Gastroesophageal sphincter (tissue), 4 donors: ENCODE data around the gene HAUS3. TPM values are rescaled to one million over a fixed set of nuclear protein-coding genes. Genes with fewer than 3 reads are reported as not detected.
"Not testable (repeated sequence)": the region's sequence is repeated elsewhere in the genome, so short reads cannot be mapped to it uniquely, and the experiment has no call there.

Source experiments
- ATAC-seq: fragments of 150-250 bp; one replicate; pipeline ENCODE4 v1.9.1; 2016; ENCODE audit warnings: mild to moderate bottlenecking, moderate library complexity
- H3K27ac ChIP-seq, 4 donors: fragments of 200-600 bp; sonication (generic) in 3 of 4; 1 replicate in 3 of 4; 2 replicates in 1 of 4; pipeline ENCODE4 v1.5.1; 2016 to 2019
- H3K27me3 ChIP-seq: fragments of 200-600 bp; sonication (generic); one replicate; pipeline ENCODE4 v1.5.1; 2019
- H3K36me3 ChIP-seq, 2 donors: fragments of 200-600 bp; sonication (generic); one replicate each; pipeline ENCODE4 v1.5.1; 2019; ENCODE audit warnings: control low read depth in 1 of 2
- H3K4me1 ChIP-seq, 3 donors: fragments of 200-600 bp; sonication (generic); 1 replicate in 2 of 3; 2 replicates in 1 of 3; pipeline ENCODE4 v1.5.1; 2016 to 2019; ENCODE audit warnings: control low read depth in 2 of 3
- H3K4me3 ChIP-seq, 2 donors: fragments of 200-600 bp; sonication (generic); one replicate each; pipeline ENCODE4 v1.5.1; 2019; ENCODE audit warnings: mild to moderate bottlenecking in 1 of 2, moderate library complexity in 1 of 2
- H3K9me3 ChIP-seq, 3 donors: fragments of 200-600 bp; sonication (generic); one replicate each; pipeline ENCODE4 v1.5.1; 2017 to 2019; ENCODE audit warnings: control low read depth in 2 of 3
- EP300 ChIP-seq: sonication (generic); formaldehyde crosslinking; IDR thresholded peaks from one replicate; pipeline ENCODE4 v1.6.1; 2017; ENCODE audit warnings: antibody characterized with exemption, mild to moderate bottlenecking
- POLR2A ChIP-seq, 2 donors: fragments of 450-650 bp; IDR thresholded peaks; one replicate each; pipeline ENCODE4 v1.6.1; 2017; ENCODE audit warnings: antibody characterized with exemption in 2 of 2, mild to moderate bottlenecking in 2 of 2, moderate library complexity in 1 of 2
- POLR2AphosphoS5 ChIP-seq: sonication (generic); formaldehyde crosslinking; IDR thresholded peaks from one replicate; pipeline ENCODE4 v1.6.1; 2017; ENCODE audit warnings: antibody characterized with exemption
- WGBS, 2 donors: methylation state at CpG; one replicate each; pipeline ENCODE4 v1.1.5; 2018; ENCODE audit warnings: low coverage in 1 of 2; 5-methylcytosine and 5-hydroxymethylcytosine counted together
- total RNA-seq, 4 donors: library from RNA; depleted of rRNA; stranded (reverse); fragments of >200 nt; gene quantifications; one replicate each; pipeline ENCODE4 v1.1.0, GENCODE V29; 2016
- TF ChIP-seq, protein P1 (sequence below), 4 experiments: fragments of 200-600 bp in 2 of 4; fragments of 450-650 bp in 2 of 4; sonication (generic) in 1 of 4; IDR thresholded peaks; one replicate each; pipeline ENCODE4 v1.5.1; 2017 to 2019; ENCODE audit warnings: antibody characterized with exemption in 4 of 4, mild to moderate bottlenecking in 2 of 4, moderate library complexity in 2 of 4

The HAUS3 gene
- total RNA-seq, 4 donors from 2014 or later = 10.0 to 16.3 (median 12.7) TPM

DNA sequence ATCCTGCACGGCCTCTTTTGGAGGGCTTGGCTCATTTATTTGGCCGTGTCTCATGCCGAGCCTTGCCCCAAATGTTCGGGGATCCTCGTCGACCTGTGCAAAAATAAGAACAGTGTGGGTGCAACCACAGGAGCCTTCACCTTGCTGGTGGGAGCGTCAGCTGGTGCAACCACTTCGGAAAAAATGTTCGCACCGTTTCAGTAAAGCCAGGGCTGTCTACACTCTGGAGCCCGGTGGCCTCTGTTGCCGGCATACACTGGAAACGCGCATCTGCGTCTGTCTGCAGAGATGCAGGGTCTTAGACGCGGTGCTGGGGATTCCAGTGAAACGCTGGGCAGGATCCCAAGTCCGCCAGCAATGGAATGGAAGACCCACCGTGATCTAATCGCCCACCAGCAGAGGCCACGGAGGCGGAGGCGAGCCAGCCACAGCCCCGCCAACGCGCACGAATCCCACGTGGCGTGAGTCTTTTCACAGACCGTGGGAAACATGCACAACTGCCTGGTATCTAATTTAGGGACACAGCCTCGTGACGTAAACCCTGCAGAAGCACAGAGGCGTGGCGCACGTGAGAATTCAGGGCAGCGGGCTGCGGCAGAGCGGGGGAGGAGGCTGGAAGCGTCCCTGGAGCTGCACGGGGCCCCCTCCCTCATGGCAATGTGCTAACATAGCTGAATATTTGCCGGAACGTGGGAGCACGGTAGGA is 33.8 kb upstream of the HAUS3 start:
- 97% methylated on average over 13 of the region's 44 CpGs; no CpG with 5 or more reads in 1 of the 2 donors for whole genome bisulfite sequencing, 2 donors
- ATAC-seq = no peak

DNA sequence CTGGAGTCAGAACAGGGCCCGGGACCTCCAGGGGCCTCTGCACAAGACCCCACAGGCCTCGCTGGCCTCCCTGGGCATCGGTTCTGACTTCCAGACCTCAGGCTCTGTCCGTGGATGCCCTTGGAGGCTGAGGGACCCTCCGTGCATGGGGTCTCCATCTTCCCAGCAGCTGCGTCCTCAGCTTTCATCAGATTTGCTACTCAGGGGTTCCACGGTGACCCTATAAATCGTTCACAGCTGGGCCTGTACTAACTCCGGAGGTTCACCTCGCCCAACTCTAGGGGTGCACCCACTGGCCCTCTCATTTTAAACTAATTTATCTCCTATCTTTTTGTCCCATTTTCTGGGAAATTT is 33.1 kb upstream of the HAUS3 start:
- ATAC-seq, H3K4me3 ChIP-seq, H3K9me3 ChIP-seq, H3K27me3 ChIP-seq, H3K4me1 ChIP-seq, H3K27ac ChIP-seq: not testable (repeated sequence)
- WGBS, 2 donors = 87 to 96% methylated on average over 4 to 6 of the region's 10 CpGs
- peaks cover 0 to 20% of the 10 kb centered on the region in 2 donors for H3K36me3 ChIP-seq

More for the DNA sequence above, 33.8 kb upstream of the HAUS3 start:
- no peak for TF ChIP-seq EP300
- TF ChIP-seq, protein P1, sequence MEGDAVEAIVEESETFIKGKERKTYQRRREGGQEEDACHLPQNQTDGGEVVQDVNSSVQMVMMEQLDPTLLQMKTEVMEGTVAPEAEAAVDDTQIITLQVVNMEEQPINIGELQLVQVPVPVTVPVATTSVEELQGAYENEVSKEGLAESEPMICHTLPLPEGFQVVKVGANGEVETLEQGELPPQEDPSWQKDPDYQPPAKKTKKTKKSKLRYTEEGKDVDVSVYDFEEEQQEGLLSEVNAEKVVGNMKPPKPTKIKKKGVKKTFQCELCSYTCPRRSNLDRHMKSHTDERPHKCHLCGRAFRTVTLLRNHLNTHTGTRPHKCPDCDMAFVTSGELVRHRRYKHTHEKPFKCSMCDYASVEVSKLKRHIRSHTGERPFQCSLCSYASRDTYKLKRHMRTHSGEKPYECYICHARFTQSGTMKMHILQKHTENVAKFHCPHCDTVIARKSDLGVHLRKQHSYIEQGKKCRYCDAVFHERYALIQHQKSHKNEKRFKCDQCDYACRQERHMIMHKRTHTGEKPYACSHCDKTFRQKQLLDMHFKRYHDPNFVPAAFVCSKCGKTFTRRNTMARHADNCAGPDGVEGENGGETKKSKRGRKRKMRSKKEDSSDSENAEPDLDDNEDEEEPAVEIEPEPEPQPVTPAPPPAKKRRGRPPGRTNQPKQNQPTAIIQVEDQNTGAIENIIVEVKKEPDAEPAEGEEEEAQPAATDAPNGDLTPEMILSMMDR (IDR thresholded peaks at IDR 0.05) = no peak
- TF ChIP-seq POLR2AphosphoS5 = no peak
- TF ChIP-seq POLR2A (IDR thresholded peaks at IDR 0.05) = no peak
- Histone ChIP-seq H3K36me3 (peaks cover 0 to 14% of the 10 kb centered on the region in 2 donors), H3K27ac (no peak overlapping the region), H3K27me3 (no peaks in the 10 kb centered on the region), H3K4me3 (no peak overlapping the region), H3K4me1 (no peaks in the 10 kb centered on the region), H3K9me3 (no peaks in the 10 kb centered on the region)

DNA sequence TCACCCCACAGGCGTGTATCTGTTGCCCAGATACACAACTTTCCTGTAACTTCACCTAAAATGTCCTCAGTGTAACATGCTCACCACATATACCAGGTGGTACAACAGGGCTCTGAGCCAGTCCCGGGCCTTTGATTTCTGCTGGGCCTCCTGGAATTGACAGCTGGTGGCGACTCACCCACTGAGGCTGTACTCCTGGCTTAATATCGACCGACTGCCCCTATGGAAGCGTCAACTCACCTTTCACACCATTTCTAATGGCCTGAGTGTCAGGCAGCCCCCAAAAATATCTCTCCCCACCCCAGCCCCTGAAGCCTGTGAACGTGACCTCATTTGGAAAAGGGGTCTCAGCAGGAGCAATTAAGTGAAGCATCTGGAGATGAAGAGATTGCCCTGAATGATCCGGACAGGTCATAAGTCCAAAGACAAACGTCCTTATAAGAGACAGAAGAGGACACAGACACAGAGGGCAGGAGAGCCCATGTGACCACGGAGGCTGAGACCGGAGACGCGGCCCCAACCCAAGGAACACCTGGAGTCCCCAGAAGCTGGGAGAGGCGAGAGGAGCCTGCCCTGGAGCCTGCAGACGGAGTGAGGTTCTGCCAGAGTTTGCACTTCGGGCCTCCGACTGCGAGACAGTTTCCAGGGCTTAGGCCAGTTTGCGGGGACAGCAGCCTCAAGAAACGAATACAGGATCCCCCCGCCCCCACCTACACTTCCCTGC is 32.6 kb upstream of the HAUS3 start:
- WGBS, 2 donors = 58% methylated on average over 4 of the region's 21 CpGs; no CpG with 5 or more reads in 1 of the 2 donors
- no peak overlapping the region for H3K27ac ChIP-seq
- H3K9me3 ChIP-seq = no peaks in the 10 kb centered on the region
- TF ChIP-seq EP300 = no peak
- no peak for TF ChIP-seq POLR2AphosphoS5
- TF ChIP-seq, protein P1 (IDR thresholded peaks at IDR 0.05) = no peak
- no peak for TF ChIP-seq POLR2A (IDR thresholded peaks at IDR 0.05)
- H3K4me3 ChIP-seq = no peak overlapping the region
- no peak for ATAC-seq
- H3K27me3 ChIP-seq = no peaks in the 10 kb centered on the region
- H3K36me3 ChIP-seq = peaks cover 0 to 20% of the 10 kb centered on the region in 2 donors
- no peaks in the 10 kb centered on the region for H3K4me1 ChIP-seq

DNA sequence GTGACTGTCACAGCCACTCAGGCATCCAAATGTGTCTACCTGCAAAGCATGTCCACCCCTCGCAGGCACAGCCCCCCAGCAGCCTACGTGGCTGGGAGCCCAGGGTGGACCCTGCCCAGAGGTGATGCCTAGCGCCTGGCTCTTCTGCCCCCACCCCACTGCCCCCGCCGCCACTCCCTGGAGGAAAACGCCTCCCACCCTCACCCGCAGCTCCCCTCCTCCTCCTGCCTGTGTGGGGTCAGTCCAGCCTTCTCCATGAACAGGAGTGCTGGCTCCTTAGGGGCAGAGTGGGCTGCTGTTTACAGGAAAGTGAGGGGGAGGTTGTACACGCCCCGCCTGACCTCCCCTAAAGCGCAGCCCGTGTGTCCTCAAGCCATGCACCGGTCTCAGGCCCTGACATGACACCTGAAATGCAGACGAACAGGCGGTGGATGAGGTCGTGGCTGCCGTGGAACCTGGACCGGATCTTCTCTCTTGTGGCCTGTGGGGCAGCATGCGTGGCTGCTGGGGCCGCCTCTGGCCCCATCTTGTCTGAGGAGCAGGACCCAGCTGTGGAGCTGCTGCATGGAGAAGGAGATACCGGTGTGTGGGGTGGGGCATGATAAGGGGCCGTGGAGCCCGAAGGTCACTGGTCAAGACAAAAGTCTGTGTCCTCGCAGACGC is 31.9 kb upstream of the HAUS3 start:
- Histone ChIP-seq H3K4me3 (no peak overlapping the region), H3K9me3 (no peaks in the 10 kb centered on the region), H3K27ac (no peak overlapping the region), H3K4me1 (no peaks in the 10 kb centered on the region), H3K36me3 (peaks cover 0 to 20% of the 10 kb centered on the region in 2 donors), H3K27me3 (no peaks in the 10 kb centered on the region)
- no peak for ATAC-seq
- 60% methylated on average over 1 of the region's 24 CpGs; no CpG with 5 or more reads in 1 of the 2 donors for WGBS, 2 donors
- TF ChIP-seq, protein P1 (IDR thresholded peaks at IDR 0.05) = no peak
- TF ChIP-seq EP300 = no peak
- no peak for TF ChIP-seq POLR2AphosphoS5
- no peak for TF ChIP-seq POLR2A (IDR thresholded peaks at IDR 0.05)

DNA sequence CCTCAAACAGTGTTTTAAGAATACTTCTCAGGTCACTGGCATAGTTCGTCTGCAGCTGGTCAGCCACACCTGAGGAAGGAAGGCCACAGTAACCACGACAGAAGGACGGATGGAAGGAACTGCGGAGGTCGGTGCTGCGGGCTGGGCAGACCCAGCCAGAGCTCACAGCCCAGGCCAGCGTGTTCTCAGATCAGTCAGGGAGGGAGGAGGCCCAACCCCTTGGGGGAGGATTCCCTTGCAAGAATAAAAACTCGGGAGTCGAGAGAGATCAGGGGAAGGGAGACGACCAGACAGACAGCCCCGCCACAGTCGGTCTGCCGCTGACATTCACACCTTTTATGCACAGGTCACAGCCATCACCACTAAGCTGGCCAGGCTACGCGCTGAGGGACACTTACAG is 31.3 kb upstream of the HAUS3 start:
- Histone ChIP-seq H3K9me3 (no peaks in the 10 kb centered on the region), H3K27me3 (no peaks in the 10 kb centered on the region), H3K4me3 (no peak overlapping the region), H3K4me1 (no peaks in the 10 kb centered on the region), H3K27ac (no peak overlapping the region), H3K36me3 (peaks cover 0 to 20% of the 10 kb centered on the region in 2 donors)
- no peak for ATAC-seq
- TF ChIP-seq, protein P1 (IDR thresholded peaks at IDR 0.05) = no peak
- TF ChIP-seq EP300 = no peak
- TF ChIP-seq POLR2A (IDR thresholded peaks at IDR 0.05) = no peak
- WGBS, 2 donors = 78% methylated on average over 8 of the region's 15 CpGs; no CpG with 5 or more reads in 1 of the 2 donors
